ENCODE data around the gene PGA3.
A peak's percentile ranks its signal among the peaks of the same experiment; 100 is the strongest.
"Not testable (repeated sequence)": the region's sequence is repeated elsewhere in the genome, so short reads cannot be mapped to it uniquely, and the experiment has no call there.

Gene PGA3

DNA sequence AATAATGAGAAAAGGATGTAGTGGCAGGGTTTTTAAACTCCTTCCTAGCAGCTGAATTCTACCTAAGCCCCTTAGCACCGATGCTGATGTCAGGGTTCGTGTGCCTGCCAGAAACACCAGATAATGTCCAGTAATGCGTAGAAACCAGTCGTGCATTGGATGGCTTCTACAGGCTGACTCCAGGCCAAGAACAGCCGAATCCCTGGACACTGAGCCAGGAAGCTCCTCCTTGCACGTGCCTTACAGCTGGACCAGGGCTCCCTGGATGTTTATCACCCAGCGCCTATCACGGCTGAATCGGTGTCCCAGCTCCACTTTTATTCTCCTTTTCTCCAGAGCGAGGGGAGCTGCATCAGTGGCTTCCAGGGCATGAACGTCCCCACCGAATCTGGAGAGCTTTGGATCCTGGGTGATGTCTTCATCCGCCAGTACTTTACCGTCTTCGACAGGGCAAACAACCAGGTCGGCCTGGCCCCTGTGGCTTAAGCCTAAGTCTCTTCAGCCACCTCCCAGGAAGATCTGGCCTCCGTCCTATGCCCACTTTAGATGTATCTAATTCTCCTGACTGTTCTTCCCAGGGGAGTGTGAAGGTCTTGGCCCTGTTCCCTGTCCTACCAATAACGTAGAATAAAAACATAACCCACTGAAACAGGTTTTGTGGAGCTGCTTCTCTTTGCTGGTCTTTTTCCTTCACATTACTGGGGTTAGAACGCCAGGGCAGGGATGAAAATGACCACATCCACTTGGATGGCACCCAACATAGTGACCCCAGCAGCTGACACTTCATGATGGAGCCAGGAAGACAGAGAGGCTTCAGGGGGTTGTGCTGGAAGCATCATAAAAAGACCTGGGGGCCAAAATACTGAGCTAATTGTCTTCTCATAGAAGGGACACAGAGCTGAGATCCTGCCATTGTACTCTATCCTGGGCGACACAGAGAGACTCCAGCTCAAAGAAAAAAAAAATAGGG, 47.8 kb downstream of the PGA3 start:
- DNase-seq (ENCODE audit: low spot score), result not testable (repeated sequence)

- DNase-seq (ENCODE audit: low spot score), result not testable (repeated sequence)
Observed at GRCh38 chr11:61252332-61252731, 49.0 kb downstream of the PGA3 start.

DNA sequence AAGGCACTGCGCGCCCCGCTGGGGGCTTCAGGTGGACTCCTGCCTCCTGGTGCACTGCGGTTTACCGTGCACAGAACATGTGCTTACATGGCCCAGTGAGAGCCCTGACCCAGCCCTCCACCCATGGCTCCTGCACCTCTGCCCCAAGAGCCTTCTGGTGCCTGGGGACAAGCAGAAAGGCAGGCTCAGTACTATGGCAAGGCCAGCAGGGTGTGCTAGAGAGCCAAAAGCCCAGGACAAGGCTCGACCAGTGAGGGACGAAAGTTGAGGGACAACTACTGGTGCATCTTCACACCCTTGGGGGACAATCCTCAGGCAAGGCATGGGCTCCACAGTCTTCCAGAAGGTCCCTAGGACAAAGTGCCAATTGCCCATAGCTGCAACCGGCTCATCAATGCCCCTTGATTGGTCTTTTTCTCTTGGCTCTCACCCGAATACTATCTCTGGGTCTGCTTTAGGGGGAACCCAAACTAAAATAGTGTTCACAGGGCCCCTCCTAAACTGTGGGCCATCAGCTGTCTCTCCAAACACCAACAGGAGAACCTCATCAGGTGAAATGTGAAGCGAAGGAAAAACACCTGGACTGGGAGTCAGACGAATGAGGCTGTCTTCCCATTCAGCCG, 51.2 kb downstream of the PGA3 start:
- peak; percentile 12 for DNase-seq (ENCODE audit: low spot score)

GRCh38 chr11:61256710-61257482, 53.6 kb downstream of the PGA3 start:
- no peak for DNase-seq (ENCODE audit: low spot score)

DNA sequence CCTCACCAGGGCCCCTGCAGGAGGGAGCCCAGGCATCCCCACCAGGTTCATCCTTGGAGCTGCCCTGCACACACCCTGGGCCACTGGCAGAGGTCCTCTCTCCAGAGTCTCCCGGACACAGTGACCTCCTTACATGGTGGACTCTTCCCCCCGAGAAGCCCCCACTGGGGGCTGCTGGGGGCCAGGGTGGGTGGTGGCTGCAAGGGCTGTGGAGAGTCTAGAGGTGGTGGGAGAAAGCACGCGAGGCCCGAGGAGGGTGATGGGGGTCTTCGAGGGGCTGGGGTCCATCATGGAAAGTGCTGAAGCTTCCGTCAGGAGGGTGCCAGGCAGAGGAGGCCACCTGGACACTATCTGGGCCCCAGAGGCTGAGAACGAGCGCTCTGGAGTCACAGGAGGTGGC, 55.2 kb downstream of the PGA3 start:
- DNase-seq (ENCODE audit: low spot score), result no peak

GRCh38 chr11:61259363-61259762, 56.0 kb downstream of the PGA3 start:
- DNase-seq (ENCODE audit: low spot score), result no peak
